Measurements from ENCODE around the gene WDR53. TPM values are rescaled to one million over a fixed set of nuclear protein-coding genes. Genes with fewer than 3 reads are reported as not detected.
"Not testable (repeated sequence)": the region's sequence is repeated elsewhere in the genome, so short reads cannot be mapped to it uniquely, and the experiment has no call there.

WDR53 gene
- total RNA-seq, 2 donors from 2014 or later = 16.2 to 23.2 TPM

GRCh38 chr3:196511646-196512425 is 56.5 kb downstream of the WDR53 start:
- H3K27ac Mint-ChIP-seq = peak overlapping the region in 1 of 2 donors; percentile 37
- peaks cover 11% of the 10 kb centered on the region in 2 donors for H3K9me3 Mint-ChIP-seq
- peaks cover 5 to 16% of the 10 kb centered on the region in 2 donors for H3K36me3 Mint-ChIP-seq
- not testable (repeated sequence) for DNase-seq (ENCODE audit: low spot score in 2 of 2)
- ATAC-seq = peak in 1 of 2 donors; percentile 57

- not testable (repeated sequence) for DNase-seq (ENCODE audit: low spot score in 2 of 2); ATAC-seq; H3K27ac Mint-ChIP-seq
- H3K9me3 Mint-ChIP-seq = peaks cover 7 to 18% of the 10 kb centered on the region in 2 donors
- H3K36me3 Mint-ChIP-seq = peaks cover 11 to 12% of the 10 kb centered on the region in 2 donors
Observed at GRCh38 chr3:196511108-196511507, 57.2 kb downstream of the WDR53 start.

- H3K36me3 Mint-ChIP-seq = peaks cover 6 to 24% of the 10 kb centered on the region in 2 donors
- DNase-seq (ENCODE audit: low spot score in 2 of 2) = no peak
- ATAC-seq = no peak
- H3K27ac Mint-ChIP-seq = no peak overlapping the region
- H3K9me3 Mint-ChIP-seq = peaks cover 0 to 9% of the 10 kb centered on the region in 2 donors
Observed at GRCh38 chr3:196506687-196507086, 61.7 kb downstream of the WDR53 start.

GRCh38 chr3:196504556-196504955 is 63.8 kb downstream of the WDR53 start:
- H3K27ac Mint-ChIP-seq = no peak overlapping the region
- peaks cover 0 to 9% of the 10 kb centered on the region in 2 donors for H3K9me3 Mint-ChIP-seq
- ATAC-seq (no peak), DNase-seq (ENCODE audit: low spot score in 2 of 2) (no peak)
- H3K36me3 Mint-ChIP-seq = peaks cover 27 to 44% of the 10 kb centered on the region in 2 donors

Other genes with a start within 250 kb of the WDR53 start
- under 1 TPM in 1 of 2 donors, not detected in 1; 0.20 TPM for gene TM4SF19, start 230.2 kb downstream of the WDR53 start, total RNA-seq
- gene UBXN7, start 136.1 kb downstream of the WDR53 start, total RNA-seq = 100 to 1,000 TPM in 1 of 2 donors, 10 to 100 TPM in 1; 78.1 to 101 TPM
- gene RNF168, start 64.8 kb downstream of the WDR53 start, total RNA-seq = 10 to 100 TPM; 23.1 to 48.4 TPM
- not detected for gene SMCO1, start 53.2 kb downstream of the WDR53 start, total RNA-seq
- gene FBXO45, start 106 bp upstream of the WDR53 start, total RNA-seq = 10 to 100 TPM; 14.9 to 15.4 TPM
- 10 to 100 TPM; 17.2 to 27.7 TPM for gene NRROS, start 71.1 kb upstream of the WDR53 start, total RNA-seq
- gene CEP19, start 143.7 kb upstream of the WDR53 start, total RNA-seq = 1 to 10 TPM; 2.0 to 5.5 TPM
- 10 to 100 TPM; 38.0 to 46.1 TPM for gene PIGX, start 143.8 kb upstream of the WDR53 start, total RNA-seq
- gene PAK2, start 171.3 kb upstream of the WDR53 start, total RNA-seq = 100 to 1,000 TPM in 1 of 2 donors, 10 to 100 TPM in 1; 73.5 to 102 TPM